LHCN-M2 (cell line): ENCODE data around the gene TRIM63. TPM values are rescaled to one million over a fixed set of nuclear protein-coding genes. Genes with fewer than 3 reads are reported as not detected.

Experiments used
- DNase-seq: peaks from one replicate; pipeline ENCODE4 v3.0.0-alpha.2; 2012; ENCODE audit warnings: low read depth
- total RNA-seq: library from RNA; depleted of rRNA; stranded (reverse); fragments of >200 nt; gene quantifications from 2 replicates; pipeline ENCODE4 v1.2.3, GENCODE V29; 2014; rRNA removed

Gene TRIM63
- total RNA-seq, 1 experiment from 2014 or later, result not detected

DNA sequence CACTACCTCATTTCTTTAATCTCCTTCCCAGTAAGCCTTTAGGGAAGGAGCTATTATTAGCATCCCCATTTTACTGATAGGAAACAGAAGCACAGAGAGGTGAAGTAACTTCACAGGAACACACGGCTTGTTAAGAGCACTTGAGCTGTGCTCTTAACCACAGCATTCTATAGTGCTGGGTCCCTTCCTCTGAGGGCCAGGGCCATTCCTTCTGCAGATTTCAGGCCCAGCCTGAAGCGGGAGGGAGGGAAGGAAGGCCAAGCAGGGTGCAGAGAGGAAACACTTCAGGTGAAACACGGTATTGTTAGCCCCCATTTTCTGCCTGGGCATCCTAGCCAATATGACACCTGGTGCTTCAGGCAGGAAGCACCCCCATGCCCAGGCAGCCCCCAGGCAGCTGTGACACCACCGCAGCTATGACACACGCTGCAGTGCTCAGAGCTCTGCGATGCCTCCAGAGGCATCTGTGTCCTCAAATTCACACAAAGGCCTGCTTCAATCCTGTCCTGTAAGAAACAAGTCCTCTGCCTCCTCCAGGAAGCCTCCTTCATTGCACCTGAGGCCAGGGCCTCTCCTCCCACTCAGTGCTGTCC lies 50.4 kb downstream of the TRIM63 start:
- DNase-seq, result no peak

- DNase-seq, result peak; percentile 47
Observed at GRCh38 chr1:26016258-26016952, 51.0 kb downstream of the TRIM63 start.

DNA sequence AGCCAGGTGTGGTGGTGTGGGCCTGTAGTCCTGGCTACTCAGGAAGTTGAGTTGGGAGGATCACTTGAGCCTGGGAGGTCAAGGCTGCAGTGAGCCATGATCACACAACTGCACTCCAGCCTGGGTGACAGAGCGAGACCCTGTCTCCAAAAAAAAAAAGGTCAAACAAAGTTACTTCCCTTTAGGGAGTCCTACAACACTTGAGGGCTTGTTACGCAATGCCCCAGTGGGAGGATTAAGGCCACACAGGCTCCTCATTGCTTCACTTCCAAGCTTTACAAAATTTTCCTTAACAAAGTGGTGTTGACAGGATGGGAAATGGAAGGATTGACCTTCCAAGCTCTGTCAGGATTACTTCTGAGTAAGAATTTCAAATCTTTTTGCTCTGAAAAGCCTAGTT lies 52.1 kb downstream of the TRIM63 start:
- DNase-seq, result peak; percentile 50

DNA sequence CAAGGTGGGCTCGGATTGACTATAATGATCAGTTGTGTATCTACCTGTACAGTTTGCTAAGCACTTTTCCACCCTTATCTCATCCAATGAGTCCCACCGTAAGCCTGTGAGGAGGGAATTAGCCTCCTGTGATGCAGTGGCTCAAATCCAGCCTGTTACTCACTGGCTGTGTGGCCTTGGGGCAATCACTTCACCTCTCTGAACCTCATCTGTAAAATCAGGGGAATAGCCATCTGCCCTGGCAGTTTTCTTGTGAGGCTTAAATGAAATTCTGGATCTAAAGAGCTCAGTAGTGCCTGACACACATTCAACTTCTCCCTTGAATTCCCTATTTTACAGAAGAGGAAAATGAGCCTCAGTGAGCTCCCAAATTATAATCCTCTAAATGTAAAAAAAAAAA lies 53.3 kb downstream of the TRIM63 start:
- no peak for DNase-seq

GRCh38 chr1:26012864-26013263 lies 54.6 kb downstream of the TRIM63 start:
- DNase-seq, result no peak

- no peak for DNase-seq
Observed at GRCh38 chr1:26010825-26011224, 56.6 kb downstream of the TRIM63 start.

GRCh38 chr1:26009796-26010447 lies 57.5 kb downstream of the TRIM63 start:
- no peak for DNase-seq

DNA sequence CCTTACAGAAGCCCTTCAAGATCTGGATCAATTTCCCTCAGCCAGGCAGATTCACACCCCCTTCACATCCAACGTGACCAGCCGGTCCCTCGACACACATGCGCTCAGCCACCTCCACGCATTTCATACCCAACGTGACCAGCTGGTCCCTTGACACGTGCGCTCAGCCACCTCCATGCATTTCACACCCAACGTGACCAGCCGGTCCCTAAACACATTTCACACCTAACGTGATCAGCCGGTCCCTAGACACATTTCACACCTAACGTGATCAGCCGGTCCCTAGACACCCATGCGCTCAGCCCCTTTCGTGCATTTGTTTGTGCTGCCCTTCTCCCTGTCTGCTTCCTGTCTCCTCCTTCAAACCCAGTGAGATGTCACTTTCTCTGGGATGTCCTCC lies 60.7 kb downstream of the TRIM63 start:
- DNase-seq, result no peak

DNA sequence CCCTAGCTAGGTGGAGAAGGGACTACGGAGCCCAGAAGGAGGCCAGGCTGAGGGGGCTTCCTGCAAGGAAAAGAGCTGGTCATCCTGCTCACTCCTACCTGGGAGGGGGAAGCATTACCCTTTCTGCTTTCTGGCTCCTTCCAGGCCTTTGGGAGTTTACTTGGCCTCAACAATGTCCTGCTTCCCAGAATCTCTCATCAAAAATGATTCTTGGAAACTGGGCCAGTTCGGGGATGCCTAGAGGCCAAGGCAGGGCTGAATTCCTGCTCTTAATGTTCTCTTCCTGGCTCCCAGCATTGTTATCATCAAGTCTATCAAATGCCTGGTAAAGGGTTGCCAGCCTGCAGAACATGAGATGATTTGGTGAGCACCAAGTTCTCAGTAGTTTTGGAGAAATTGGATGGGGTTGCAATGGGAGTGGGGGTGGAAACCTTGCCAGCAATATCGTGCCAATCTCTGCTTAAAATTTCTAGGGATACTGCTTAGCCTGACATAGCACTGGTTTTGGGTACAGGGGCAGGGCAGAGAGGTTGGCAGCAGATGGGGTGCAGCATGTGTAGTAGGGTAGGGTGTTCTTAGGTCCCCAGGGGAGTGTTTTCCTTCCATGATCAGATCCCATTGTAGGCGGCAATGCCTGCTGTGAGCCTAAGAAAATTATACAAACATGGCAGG lies 61.9 kb downstream of the TRIM63 start:
- DNase-seq, result no peak

- no peak for DNase-seq
Observed at GRCh38 chr1:26003756-26004155, 63.7 kb downstream of the TRIM63 start.

GRCh38 chr1:26003262-26003661 lies 64.2 kb downstream of the TRIM63 start:
- DNase-seq, result no peak

Other genes with a start within 250 kb of the TRIM63 start
- gene MTFR1L, start 247.7 kb downstream of the TRIM63 start, total RNA-seq, result 47.4 and 53.7 TPM in 2 replicates
- gene AUNIP, start 208.2 kb downstream of the TRIM63 start, total RNA-seq, result 9.5 and 9.7 TPM in 2 replicates
- gene PAQR7, start 191.9 kb downstream of the TRIM63 start, total RNA-seq, result 8.5 and 9.6 TPM in 2 replicates
- 253 and 288 TPM in 2 replicates for gene STMN1, start 161.2 kb downstream of the TRIM63 start, total RNA-seq
- gene PAFAH2, start 69.6 kb downstream of the TRIM63 start, total RNA-seq, result 13.5 and 16.1 TPM in 2 replicates
- 1.0 and 1.2 TPM in 2 replicates for gene EXTL1, start 45.9 kb downstream of the TRIM63 start, total RNA-seq
- not detected in 2 replicates for gene SLC30A2, start 21.5 kb downstream of the TRIM63 start, total RNA-seq
- gene PDIK1L, start 44.2 kb upstream of the TRIM63 start, total RNA-seq, result 2.9 and 3.0 TPM in 2 replicates
- not detected in 2 replicates for gene FAM110D, start 91.4 kb upstream of the TRIM63 start, total RNA-seq
- not detected in 2 replicates for gene C1orf232, start 101.3 kb upstream of the TRIM63 start, total RNA-seq
- 26.5 and 30.4 TPM in 2 replicates for gene ZNF593, start 102.3 kb upstream of the TRIM63 start, total RNA-seq
- not detected in 2 replicates for gene ZNF593OS, start 104.2 kb upstream of the TRIM63 start, total RNA-seq
- gene CNKSR1, start 109.9 kb upstream of the TRIM63 start, total RNA-seq, result 0.23 TPM in 1 of 2 replicates, not detected in the other
- gene CATSPER4, start 123.0 kb upstream of the TRIM63 start, total RNA-seq, result not detected in 2 replicates
- gene CEP85, start 166.6 kb upstream of the TRIM63 start, total RNA-seq, result 17.8 and 20.8 TPM in 2 replicates
- gene SH3BGRL3, start 212.5 kb upstream of the TRIM63 start, total RNA-seq, result 221 and 264 TPM in 2 replicates
- gene UBXN11, start 239.0 kb upstream of the TRIM63 start, total RNA-seq, result 5.1 and 5.2 TPM in 2 replicates